ENCODE measurements around the gene RAD51B. TPM values are rescaled to one million over a fixed set of nuclear protein-coding genes. Genes with fewer than 3 reads are reported as not detected.

The RAD51B gene
- total RNA-seq, 1 experiment from 2014 or later, result 20.0 TPM

DNA sequence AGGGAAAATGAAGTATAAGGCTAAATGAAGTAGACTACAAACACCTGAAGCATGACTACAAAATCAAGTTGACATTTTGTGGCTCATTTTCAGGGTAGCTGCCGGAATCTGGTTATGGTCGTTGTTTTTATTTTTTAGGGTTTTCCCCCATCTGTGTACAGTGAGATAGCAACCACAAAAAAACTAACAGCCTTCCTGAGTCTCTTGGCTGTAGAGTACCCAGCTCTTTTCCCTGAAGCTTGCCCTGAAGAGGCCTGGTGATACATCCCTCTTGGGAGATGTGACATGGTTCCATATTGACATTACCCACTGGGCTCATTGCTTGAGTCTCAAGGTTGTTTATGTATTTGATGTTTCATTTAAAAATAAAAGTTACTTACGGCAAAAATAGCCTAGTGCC is 549.3 kb downstream of the RAD51B start:
- H3K9me3 ChIP-seq (ENCODE audit: control insufficient read depth in 1 of 2, insufficient read depth in 1 of 2, low read depth in 1 of 2, low read length in 2 of 2), result no peaks in the 10 kb centered on the region
- no peaks in the 10 kb centered on the region for H3K9me2 ChIP-seq (ENCODE audit: insufficient read depth)
- H3K9ac ChIP-seq (ENCODE audit: low read length), result no peak overlapping the region
- no TSS peak for BruUV-seq (replicated peaks)
- no peaks in the 10 kb centered on the region for H4K20me1 ChIP-seq (ENCODE audit: insufficient read depth)
- no peak overlapping the region for H3K27ac ChIP-seq (ENCODE audit: low read depth, low read length)
- peaks cover 24 to 43% of the 10 kb centered on the region in 2 experiments for H3K4me1 ChIP-seq (ENCODE audit: control insufficient read depth in 1 of 2, insufficient read depth in 2 of 2, low read length in 2 of 2)
- ATAC-seq (no peak), DNase-seq (ENCODE audit: low read depth, low spot score) (no peak)
- RAD21 ChIA-PET (ENCODE audit: low non-redundant PET in 1 of 2, low total read pairs in 2 of 2, uncharacterized antibody in 2 of 2, unreplicated experiment in 2 of 2), result no interaction called here
- no peak overlapping the region for H3K4me2 ChIP-seq (ENCODE audit: low read length)
- no peak overlapping the region for H2AFZ ChIP-seq (ENCODE audit: low read depth, low read length, poor library complexity, severe bottlenecking)
- H3K36me3 ChIP-seq (ENCODE audit: control insufficient read depth in 1 of 2, insufficient read depth in 2 of 2, low read length in 2 of 2), result no peaks in the 10 kb centered on the region
- H3K27me3 ChIP-seq (ENCODE audit: insufficient read depth, low read length), result no peaks in the 10 kb centered on the region
- no peaks in the 10 kb centered on the region for H3K79me2 ChIP-seq (ENCODE audit: insufficient read depth, low read length)
- no peak overlapping the region for H3K4me3 ChIP-seq (replicated peaks in 1 of 2; ENCODE audit: low read depth in 1 of 2, low read length in 2 of 2)
- CTCF ChIA-PET, result no interaction called here
- POLR2A ChIA-PET, result no interaction called here
- intact Hi-C loops (cut with micrococcal nuclease), result loop anchor here (10.0 kb wide), 3 partner anchors 114 to 424 kb away; no protein-coding TSS in a partner anchor
- TF ChIP-seq RAD21 (IDR thresholded peaks at IDR 0.05; ENCODE audit: low read depth), result no peak
- TF ChIP-seq EZH2phosphoT487 (IDR thresholded peaks at IDR 0.05; ENCODE audit: borderline replicate concordance), result no peak
- TF ChIP-seq EGR1 (IDR thresholded peaks at IDR 0.05; ENCODE audit: low read depth), result no peak
- no peak for TF ChIP-seq ZFX (IDR thresholded peaks at IDR 0.05)

GRCh38 chr14:68369281-68370056 is 549.9 kb downstream of the RAD51B start:
- Histone ChIP-seq H2AFZ (ENCODE audit: low read depth, low read length, poor library complexity, severe bottlenecking) (no peak overlapping the region), H3K4me2 (ENCODE audit: low read length) (no peak overlapping the region), H3K27me3 (ENCODE audit: insufficient read depth, low read length) (no peaks in the 10 kb centered on the region), H4K20me1 (ENCODE audit: insufficient read depth) (no peaks in the 10 kb centered on the region), H3K9me2 (ENCODE audit: insufficient read depth) (no peaks in the 10 kb centered on the region), H3K4me3 (replicated peaks in 1 of 2; ENCODE audit: low read depth in 1 of 2, low read length in 2 of 2) (no peak overlapping the region), H3K4me1 (ENCODE audit: control insufficient read depth in 1 of 2, insufficient read depth in 2 of 2, low read length in 2 of 2) (peaks cover 17 to 37% of the 10 kb centered on the region in 2 experiments), H3K79me2 (ENCODE audit: insufficient read depth, low read length) (no peaks in the 10 kb centered on the region), H3K27ac (ENCODE audit: low read depth, low read length) (no peak overlapping the region), H3K9me3 (ENCODE audit: control insufficient read depth in 1 of 2, insufficient read depth in 1 of 2, low read depth in 1 of 2, low read length in 2 of 2) (no peaks in the 10 kb centered on the region), H3K9ac (ENCODE audit: low read length) (no peak overlapping the region), H3K36me3 (ENCODE audit: control insufficient read depth in 1 of 2, insufficient read depth in 2 of 2, low read length in 2 of 2) (no peaks in the 10 kb centered on the region)
- intact Hi-C loops (cut with micrococcal nuclease), result loop anchor here (10.0 kb wide), 3 partner anchors 115 to 425 kb away; no protein-coding TSS in a partner anchor
- ATAC-seq, result no peak
- ChIA-PET RAD21 (ENCODE audit: low non-redundant PET in 1 of 2, low total read pairs in 2 of 2, uncharacterized antibody in 2 of 2, unreplicated experiment in 2 of 2) (no interaction called here), POLR2A (no interaction called here), CTCF (no interaction called here)
- no TSS peak for BruUV-seq (replicated peaks)
- no peak for DNase-seq (ENCODE audit: low read depth, low spot score)
- TF ChIP-seq TCF7L2 (IDR thresholded peaks at IDR 0.05; ENCODE audit: borderline replicate concordance, extremely low read depth, insufficient read depth, insufficient read length), result no peak
- TF ChIP-seq ZBTB33 (IDR thresholded peaks at IDR 0.05; ENCODE audit: extremely low read depth, insufficient replicate concordance, low read length), result no peak
- no peak for TF ChIP-seq SRF (IDR thresholded peaks at IDR 0.05; ENCODE audit: low read depth)
- TF ChIP-seq YY1 (IDR thresholded peaks at IDR 0.05; ENCODE audit: extremely low read depth, insufficient replicate concordance, low read depth, low read length), result no peak
- no peak for TF ChIP-seq RAD21 (IDR thresholded peaks at IDR 0.05; ENCODE audit: low read depth)
- no peak for TF ChIP-seq JUND (IDR thresholded peaks at IDR 0.05)
- TF ChIP-seq, protein P1, sequence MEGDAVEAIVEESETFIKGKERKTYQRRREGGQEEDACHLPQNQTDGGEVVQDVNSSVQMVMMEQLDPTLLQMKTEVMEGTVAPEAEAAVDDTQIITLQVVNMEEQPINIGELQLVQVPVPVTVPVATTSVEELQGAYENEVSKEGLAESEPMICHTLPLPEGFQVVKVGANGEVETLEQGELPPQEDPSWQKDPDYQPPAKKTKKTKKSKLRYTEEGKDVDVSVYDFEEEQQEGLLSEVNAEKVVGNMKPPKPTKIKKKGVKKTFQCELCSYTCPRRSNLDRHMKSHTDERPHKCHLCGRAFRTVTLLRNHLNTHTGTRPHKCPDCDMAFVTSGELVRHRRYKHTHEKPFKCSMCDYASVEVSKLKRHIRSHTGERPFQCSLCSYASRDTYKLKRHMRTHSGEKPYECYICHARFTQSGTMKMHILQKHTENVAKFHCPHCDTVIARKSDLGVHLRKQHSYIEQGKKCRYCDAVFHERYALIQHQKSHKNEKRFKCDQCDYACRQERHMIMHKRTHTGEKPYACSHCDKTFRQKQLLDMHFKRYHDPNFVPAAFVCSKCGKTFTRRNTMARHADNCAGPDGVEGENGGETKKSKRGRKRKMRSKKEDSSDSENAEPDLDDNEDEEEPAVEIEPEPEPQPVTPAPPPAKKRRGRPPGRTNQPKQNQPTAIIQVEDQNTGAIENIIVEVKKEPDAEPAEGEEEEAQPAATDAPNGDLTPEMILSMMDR (IDR thresholded peaks at IDR 0.05 in 2 of 3, conservative IDR thresholded peaks at IDR 0.05 in 1 of 3; ENCODE audit: borderline replicate concordance in 1 of 3, insufficient read depth in 1 of 3, low read depth in 2 of 3, low read length in 2 of 3), result no peak
- TF ChIP-seq POLR2AphosphoS5 (IDR thresholded peaks at IDR 0.05; ENCODE audit: low read depth, low read length), result no peak
- no peak for TF ChIP-seq EGR1 (IDR thresholded peaks at IDR 0.05; ENCODE audit: low read depth)
- no peak for TF ChIP-seq EZH2 (IDR thresholded peaks at IDR 0.05)

Data from HCT116 (cell line).